IPS DF 6.9 (cell line): ENCODE measurements around the gene KCNT2.

Source experiments
- DNase-seq: peaks from one replicate; pipeline ENCODE4 v3.0.0-alpha.2; 2013; ENCODE audit warnings: low read depth, low spot score
- H3K27ac ChIP-seq: one replicate; pipeline ENCODE4 v1.5.1; 2013; ENCODE audit warnings: low read length, control low read depth
- H3K27me3 ChIP-seq: 2 replicates; pipeline ENCODE4 v1.6.1; 2013; ENCODE audit warnings: mild to moderate bottlenecking, low read length; ENCODE audit not compliant: control insufficient read depth, insufficient read depth
- H3K36me3 ChIP-seq: 2 replicates; pipeline ENCODE4 v1.6.1; 2013; ENCODE audit warnings: low read length; ENCODE audit not compliant: control insufficient read depth, insufficient read depth
- H3K4me1 ChIP-seq: 2 replicates; pipeline ENCODE4 v1.6.1; 2013; ENCODE audit warnings: low read length; ENCODE audit not compliant: control insufficient read depth, insufficient read depth
- H3K4me3 ChIP-seq: 2 replicates; pipeline ENCODE4 v1.5.1; 2013; ENCODE audit warnings: mild to moderate bottlenecking, low read length
- H3K9me3 ChIP-seq: 2 replicates; pipeline ENCODE4 v1.6.1; 2013; ENCODE audit warnings: low read length, inconsistent platforms; ENCODE audit not compliant: control insufficient read depth, insufficient read depth
- WGBS: extraction: QIAGEN DNeasy Blood & Tissue Kit; methylation state at CpG from one replicate; pipeline ENCODE4 v1.1.7; 2013; ENCODE audit warnings: mixed read lengths, missing lambda C conversion rate; ENCODE audit not compliant: insufficient read length, insufficient coverage; 5-methylcytosine and 5-hydroxymethylcytosine counted together

Gene KCNT2

GRCh38 chr1:196403803-196404690 is 204.2 kb downstream of the KCNT2 start:
- 100% methylated on average over 4 of the region's 7 CpGs for WGBS
- DNase-seq: no peak
- Histone ChIP-seq H3K4me1 (no peaks in the 10 kb centered on the region), H3K9me3 (no peaks in the 10 kb centered on the region), H3K27me3 (no peaks in the 10 kb centered on the region), H3K4me3 (no peak overlapping the region), H3K27ac (no peak overlapping the region), H3K36me3 (no peaks in the 10 kb centered on the region)

- Histone ChIP-seq H3K4me1 (no peaks in the 10 kb centered on the region), H3K36me3 (no peaks in the 10 kb centered on the region), H3K27ac (no peak overlapping the region), H3K27me3 (no peaks in the 10 kb centered on the region), H3K4me3 (no peak overlapping the region), H3K9me3 (no peaks in the 10 kb centered on the region)
- DNase-seq: no peak
Measured at GRCh38 chr1:196401891-196402290, 206.3 kb downstream of the KCNT2 start.

GRCh38 chr1:196401452-196401833 is 206.8 kb downstream of the KCNT2 start:
- WGBS: no CpG with 5 or more reads among the region's 1 CpG
- H3K27ac ChIP-seq: no peak overlapping the region
- no peak overlapping the region for H3K4me3 ChIP-seq
- H3K9me3 ChIP-seq: no peaks in the 10 kb centered on the region
- no peaks in the 10 kb centered on the region for H3K4me1 ChIP-seq
- H3K36me3 ChIP-seq: no peaks in the 10 kb centered on the region
- no peak for DNase-seq
- H3K27me3 ChIP-seq: no peaks in the 10 kb centered on the region

GRCh38 chr1:196400478-196401451 is 207.5 kb downstream of the KCNT2 start:
- Histone ChIP-seq H3K36me3 (no peaks in the 10 kb centered on the region), H3K9me3 (no peaks in the 10 kb centered on the region), H3K27ac (no peak overlapping the region), H3K27me3 (no peaks in the 10 kb centered on the region), H3K4me3 (no peak overlapping the region), H3K4me1 (no peaks in the 10 kb centered on the region)
- no CpG with 5 or more reads among the region's 7 CpGs for WGBS
- DNase-seq: no peak

- no peak overlapping the region for H3K27ac ChIP-seq
- no peaks in the 10 kb centered on the region for H3K27me3 ChIP-seq
- H3K4me1 ChIP-seq: no peaks in the 10 kb centered on the region
- H3K36me3 ChIP-seq: no peaks in the 10 kb centered on the region
- WGBS: no CpG with 5 or more reads among the region's 2 CpGs
- H3K9me3 ChIP-seq: no peaks in the 10 kb centered on the region
- DNase-seq: no peak
- H3K4me3 ChIP-seq: no peak overlapping the region
Measured at GRCh38 chr1:196399713-196400112, 208.5 kb downstream of the KCNT2 start.

GRCh38 chr1:196393742-196394141 is 214.5 kb downstream of the KCNT2 start:
- Histone ChIP-seq H3K27me3 (no peaks in the 10 kb centered on the region), H3K4me3 (no peak overlapping the region), H3K36me3 (no peaks in the 10 kb centered on the region), H3K9me3 (no peaks in the 10 kb centered on the region), H3K27ac (no peak overlapping the region), H3K4me1 (no peaks in the 10 kb centered on the region)
- no CpG with 5 or more reads among the region's 4 CpGs for WGBS
- DNase-seq: no peak

GRCh38 chr1:196393282-196393681 is 215.0 kb downstream of the KCNT2 start:
- no CpG with 5 or more reads among the region's 2 CpGs for WGBS
- H3K36me3 ChIP-seq: no peaks in the 10 kb centered on the region
- H3K4me3 ChIP-seq: no peak overlapping the region
- DNase-seq: no peak
- no peaks in the 10 kb centered on the region for H3K27me3 ChIP-seq
- no peaks in the 10 kb centered on the region for H3K4me1 ChIP-seq
- no peak overlapping the region for H3K27ac ChIP-seq
- H3K9me3 ChIP-seq: no peaks in the 10 kb centered on the region

GRCh38 chr1:196387766-196388165 is 220.5 kb downstream of the KCNT2 start:
- no peaks in the 10 kb centered on the region for H3K36me3 ChIP-seq
- DNase-seq: no peak
- no CpG with 5 or more reads among the region's 3 CpGs for WGBS

GRCh38 chr1:196385109-196385508 is 223.1 kb downstream of the KCNT2 start:
- DNase-seq: no peak
- no CpG with 5 or more reads among the region's 4 CpGs for WGBS

More at GRCh38 chr1:196387766-196388165, 220.5 kb downstream of the KCNT2 start:
- H3K9me3 ChIP-seq: no peaks in the 10 kb centered on the region
- H3K27me3 ChIP-seq: no peaks in the 10 kb centered on the region
- H3K27ac ChIP-seq: no peak overlapping the region
- H3K4me1 ChIP-seq: no peaks in the 10 kb centered on the region
- no peak overlapping the region for H3K4me3 ChIP-seq

GRCh38 chr1:196382383-196382782 is 225.9 kb downstream of the KCNT2 start:
- Histone ChIP-seq H3K27ac (no peak overlapping the region), H3K9me3 (no peaks in the 10 kb centered on the region), H3K36me3 (no peaks in the 10 kb centered on the region), H3K4me3 (no peak overlapping the region), H3K27me3 (no peaks in the 10 kb centered on the region), H3K4me1 (no peaks in the 10 kb centered on the region)
- WGBS: 100% methylated on average over 2 of the region's 6 CpGs
- no peak for DNase-seq

More at GRCh38 chr1:196385109-196385508, 223.1 kb downstream of the KCNT2 start:
- Histone ChIP-seq H3K4me3 (no peak overlapping the region), H3K36me3 (no peaks in the 10 kb centered on the region), H3K27me3 (no peaks in the 10 kb centered on the region), H3K27ac (no peak overlapping the region), H3K9me3 (no peaks in the 10 kb centered on the region), H3K4me1 (no peaks in the 10 kb centered on the region)
